Mesenteric fat pad (tissue), 1 donor: ENCODE results near the gene ITCH. TPM values are rescaled to one million over a fixed set of nuclear protein-coding genes. Genes with fewer than 3 reads are reported as not detected.
"Not testable (repeated sequence)": the region's sequence is repeated elsewhere in the genome, so short reads cannot be mapped to it uniquely, and the experiment has no call there.

ENCODE experiments used
- DNase-seq: peaks from one replicate; pipeline ENCODE4 v3.0.0-alpha.2; 2020; ENCODE audit warnings: low spot score
- total RNA-seq: library from RNA; stranded (reverse); fragmentation: NEBNext Ultra II Directional; extraction: Animal tissue kit (Norgen Biotek cat#: 25700); gene quantifications from one replicate; pipeline ENCODE4 v1.2.1, GENCODE V29; 2021
- donor health status: DM: yes; HTN: yes; CAD: no.

Gene ITCH
- total RNA-seq, 1 donor from 2014 or later, result 68.2 TPM

- DNase-seq, result no peak
Measured at GRCh38 chr20:34412453-34412852, 49.4 kb downstream of the ITCH start.

GRCh38 chr20:34414525-34414924, 51.5 kb downstream of the ITCH start:
- DNase-seq, result not testable (repeated sequence)

- no peak for DNase-seq
Measured at GRCh38 chr20:34415079-34415478, 52.0 kb downstream of the ITCH start.

- no peak for DNase-seq
Measured at GRCh38 chr20:34420146-34420545, 57.1 kb downstream of the ITCH start.

GRCh38 chr20:34420975-34421374, 57.9 kb downstream of the ITCH start:
- no peak for DNase-seq

GRCh38 chr20:34421766-34422466, 58.8 kb downstream of the ITCH start:
- DNase-seq, result no peak

GRCh38 chr20:34425032-34425690, 62.1 kb downstream of the ITCH start:
- not testable (repeated sequence) for DNase-seq

GRCh38 chr20:34426026-34426425, 63.0 kb downstream of the ITCH start:
- no peak for DNase-seq

- no peak for DNase-seq
Measured at GRCh38 chr20:34427331-34427730, 64.3 kb downstream of the ITCH start.

GRCh38 chr20:34427784-34428183, 64.7 kb downstream of the ITCH start:
- no peak for DNase-seq

- DNase-seq, result no peak
Measured at GRCh38 chr20:34431168-34431567, 68.1 kb downstream of the ITCH start.

- DNase-seq, result not testable (repeated sequence)
Measured at GRCh38 chr20:34432663-34433062, 69.6 kb downstream of the ITCH start.

- no peak for DNase-seq
Measured at GRCh38 chr20:34433391-34433790, 70.3 kb downstream of the ITCH start.

GRCh38 chr20:34435589-34435988, 72.5 kb downstream of the ITCH start:
- DNase-seq, result no peak

GRCh38 chr20:34437330-34437986, 74.4 kb downstream of the ITCH start:
- DNase-seq, result no peak

- no peak for DNase-seq
Measured at GRCh38 chr20:34439168-34439567, 76.1 kb downstream of the ITCH start.

GRCh38 chr20:34441423-34441822, 78.3 kb downstream of the ITCH start:
- DNase-seq, result not testable (repeated sequence)

GRCh38 chr20:34443546-34443945, 80.5 kb downstream of the ITCH start:
- no peak for DNase-seq

- DNase-seq, result no peak
Measured at GRCh38 chr20:34445177-34446065, 82.3 kb downstream of the ITCH start.

- no peak for DNase-seq
Measured at GRCh38 chr20:34448517-34448916, 85.4 kb downstream of the ITCH start.
